Dendritic cell treated with granulocyte-macrophage colony-stimulating factor and Interleukin-4, amounts not matched to agents 40 ng/mL and 50 ng/mL, for 4 days (primary cell): ENCODE data around the gene AFAP1L2.
"Not testable (repeated sequence)": the region's sequence is repeated elsewhere in the genome, so short reads cannot be mapped to it uniquely, and the experiment has no call there.

Experiments
- H3K27ac Mint-ChIP-seq: one replicate; pipeline ENCODE4 v1.8.0; 2022; ENCODE audit warnings: mild to moderate bottlenecking, mixed read lengths
- H3K27me3 Mint-ChIP-seq: one replicate; pipeline ENCODE4 v1.8.0; 2022; ENCODE audit warnings: mild to moderate bottlenecking, mixed read lengths
- H3K36me3 Mint-ChIP-seq: one replicate; pipeline ENCODE4 v1.8.0; 2022; ENCODE audit warnings: low read depth, mixed read lengths
- H3K4me1 Mint-ChIP-seq: one replicate; pipeline ENCODE4 v1.8.0; 2022; ENCODE audit warnings: low read depth, mixed read lengths
- H3K4me3 Mint-ChIP-seq: one replicate; pipeline ENCODE4 v1.8.0; 2022; ENCODE audit warnings: mild to moderate bottlenecking, moderate library complexity, mixed read lengths
- H3K9me3 Mint-ChIP-seq: one replicate; pipeline ENCODE4 v1.8.0; 2022; ENCODE audit warnings: mixed read lengths
- intact Hi-C: fragments of 100-400 bp; cut with micrococcal nuclease; formaldehyde crosslinking; loops from one replicate; pipeline ENCODE4 v1.15.0; 2022

The AFAP1L2 gene

DNA sequence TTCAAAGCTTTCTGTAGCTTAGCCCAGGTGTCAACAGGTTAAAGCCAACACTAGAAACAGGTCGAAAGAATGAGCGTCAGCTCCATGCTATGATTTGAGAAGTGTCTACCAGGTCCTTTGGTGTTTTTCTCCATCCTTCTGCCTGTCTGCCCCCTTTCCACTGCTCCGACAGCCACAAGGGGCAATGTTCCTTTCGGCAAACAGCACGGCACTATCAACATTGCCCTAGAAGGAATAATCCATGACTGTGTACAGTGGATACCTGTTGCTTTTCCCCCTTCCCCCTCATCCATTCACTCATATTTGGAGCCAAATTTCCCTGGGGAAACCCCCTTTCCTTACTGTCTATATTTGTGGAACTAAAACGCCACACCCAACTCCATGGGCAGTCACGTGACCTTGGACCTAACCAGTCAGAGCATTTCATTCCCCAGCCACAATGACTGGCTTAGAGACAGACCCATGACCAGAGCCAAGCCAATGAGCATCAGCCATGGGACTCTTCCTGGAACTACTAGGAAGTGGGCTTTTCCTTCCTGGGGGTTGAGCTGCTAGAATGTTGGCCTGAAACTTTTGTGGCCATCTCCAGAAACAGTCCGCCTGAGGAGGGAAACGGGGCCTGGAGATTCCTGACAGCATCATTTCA is 51.5 kb downstream of the AFAP1L2 start:
- intact Hi-C loops = no loop called here
- Mint-ChIP-seq H3K4me3 (no peak overlapping the region), H3K9me3 (peaks cover 8% of the 10 kb centered on the region), H3K36me3 (no peaks in the 10 kb centered on the region), H3K27me3 (no peaks in the 10 kb centered on the region), H3K4me1 (no peaks in the 10 kb centered on the region), H3K27ac (no peak overlapping the region)

DNA sequence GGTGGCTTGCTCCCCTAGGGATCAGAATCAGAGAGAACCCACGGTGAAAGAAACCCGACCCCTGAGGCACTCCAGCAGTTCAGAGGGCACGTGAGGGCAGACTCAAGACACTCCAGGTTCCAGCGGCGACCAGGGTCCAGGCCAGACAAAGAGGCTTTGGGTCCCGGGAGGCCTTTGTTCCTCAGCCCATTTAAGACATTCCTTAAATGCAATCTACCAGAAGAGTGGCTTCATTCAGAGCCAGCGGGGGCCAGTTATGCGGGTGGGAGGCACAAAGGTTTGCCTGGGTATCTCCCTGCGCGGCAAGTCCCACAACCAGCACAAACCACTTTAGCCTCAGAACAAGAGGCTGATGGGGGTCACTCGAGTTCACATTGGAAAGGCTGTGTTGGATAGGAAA is 53.6 kb downstream of the AFAP1L2 start:
- no peaks in the 10 kb centered on the region for H3K4me1 Mint-ChIP-seq
- intact Hi-C loops = no loop called here
- H3K4me3 Mint-ChIP-seq = no peak overlapping the region
- H3K27me3 Mint-ChIP-seq = no peaks in the 10 kb centered on the region
- no peak overlapping the region for H3K27ac Mint-ChIP-seq
- peaks cover 8% of the 10 kb centered on the region for H3K9me3 Mint-ChIP-seq
- no peaks in the 10 kb centered on the region for H3K36me3 Mint-ChIP-seq

DNA sequence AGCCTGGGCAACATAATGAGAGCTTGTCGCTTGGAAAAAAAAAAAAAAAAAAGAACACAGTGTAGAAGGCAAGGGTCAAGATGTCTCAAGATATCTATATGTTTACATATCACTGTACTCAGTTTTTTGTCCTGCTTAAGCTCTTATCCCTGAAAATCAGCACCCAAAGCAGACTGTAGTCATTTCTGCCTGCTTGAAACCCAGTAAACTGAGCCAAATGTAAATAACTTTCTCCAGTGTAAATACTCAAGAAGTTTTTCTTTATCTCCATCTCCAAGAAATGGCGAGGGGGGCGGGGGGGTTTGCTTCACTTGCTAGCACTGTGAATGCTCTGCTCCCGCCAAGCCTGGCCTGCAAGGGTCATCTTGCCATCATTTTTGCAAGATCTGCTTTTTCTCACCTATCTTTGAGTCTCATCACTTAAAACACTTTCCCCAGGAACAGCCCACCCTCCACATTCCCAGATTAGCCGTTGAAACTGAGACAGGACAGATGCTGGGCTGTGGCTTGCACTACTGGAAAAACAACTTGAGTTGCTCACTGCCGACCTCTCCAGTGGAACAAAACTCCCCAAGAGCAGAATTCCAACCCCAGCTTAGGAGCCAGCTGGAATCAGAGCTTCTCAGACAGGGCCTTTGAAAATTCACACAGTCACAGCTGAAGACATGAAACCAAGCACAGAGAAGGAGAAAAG is 54.6 kb downstream of the AFAP1L2 start:
- peaks cover 8% of the 10 kb centered on the region for H3K9me3 Mint-ChIP-seq
- no peaks in the 10 kb centered on the region for H3K4me1 Mint-ChIP-seq
- H3K27ac Mint-ChIP-seq = no peak overlapping the region
- intact Hi-C loops = no loop called here
- H3K4me3 Mint-ChIP-seq = no peak overlapping the region
- H3K27me3 Mint-ChIP-seq = no peaks in the 10 kb centered on the region
- no peaks in the 10 kb centered on the region for H3K36me3 Mint-ChIP-seq

DNA sequence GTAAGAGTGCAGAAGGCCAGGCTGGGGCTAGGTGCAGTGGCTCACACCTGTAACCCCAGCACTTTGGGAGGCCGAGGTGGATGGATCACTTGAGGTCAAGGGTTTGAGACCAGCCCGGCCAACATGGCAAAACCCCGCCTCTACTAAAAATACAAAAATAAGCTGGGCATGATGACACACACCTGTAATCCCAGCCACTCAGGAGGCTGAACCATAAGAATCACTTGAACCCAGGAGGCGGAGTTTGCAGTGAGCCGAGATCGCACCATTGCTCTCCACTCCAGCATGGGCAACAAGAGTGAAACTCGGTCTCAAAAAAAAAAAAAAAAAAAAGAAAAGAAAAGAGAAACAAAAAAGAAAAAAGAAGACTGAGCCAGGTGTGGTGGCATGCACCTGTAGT is 55.2 kb downstream of the AFAP1L2 start:
- H3K9me3 Mint-ChIP-seq, intact Hi-C loops, H3K4me3 Mint-ChIP-seq, H3K36me3 Mint-ChIP-seq, H3K27ac Mint-ChIP-seq, H3K4me1 Mint-ChIP-seq, H3K27me3 Mint-ChIP-seq: not testable (repeated sequence)

DNA sequence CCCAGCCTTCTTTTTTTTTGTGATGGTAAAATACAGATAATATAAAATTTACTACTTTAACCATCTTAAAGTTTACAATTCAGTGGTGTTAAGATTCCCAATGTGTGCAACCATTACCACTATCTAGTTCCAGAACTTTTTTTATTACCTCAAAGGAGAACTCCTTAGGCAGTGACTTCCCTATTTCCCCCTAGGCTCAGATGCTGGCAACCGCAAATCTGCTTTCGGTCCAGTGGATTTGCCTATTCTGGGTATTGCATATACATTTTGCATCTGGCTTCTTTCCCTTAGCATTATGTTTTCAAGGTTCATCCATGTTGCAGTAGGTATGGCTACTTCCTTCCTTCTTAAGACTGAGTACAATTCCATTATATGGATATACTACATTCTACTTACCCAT is 56.5 kb downstream of the AFAP1L2 start:
- Mint-ChIP-seq H3K9me3 (peaks cover 4% of the 10 kb centered on the region), H3K4me1 (no peaks in the 10 kb centered on the region)

DNA sequence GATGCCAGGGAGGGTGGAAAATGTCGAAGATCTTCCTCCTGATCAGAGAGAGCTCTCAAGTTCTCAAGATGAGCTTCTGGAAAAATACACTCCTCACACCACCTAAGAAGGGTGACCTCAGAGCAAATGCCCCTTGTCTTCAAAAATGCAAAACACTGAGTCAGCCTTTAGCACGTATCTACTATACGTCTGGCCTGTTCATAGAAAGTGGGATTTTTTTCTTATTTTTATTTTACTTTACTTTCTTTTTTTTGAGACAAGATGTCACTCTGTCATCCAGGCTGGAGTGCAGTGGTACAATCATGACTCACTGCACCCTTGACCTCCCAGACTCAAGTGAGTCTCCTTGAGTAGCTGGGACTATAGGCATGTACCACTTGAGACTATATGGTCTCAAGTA is 57.1 kb downstream of the AFAP1L2 start:
- intact Hi-C loops = no loop called here
- Mint-ChIP-seq H3K27me3 (no peaks in the 10 kb centered on the region), H3K27ac (no peak overlapping the region), H3K36me3 (no peaks in the 10 kb centered on the region), H3K9me3 (no peaks in the 10 kb centered on the region), H3K4me1 (no peaks in the 10 kb centered on the region), H3K4me3 (no peak overlapping the region)

More for the DNA sequence above, 56.5 kb downstream of the AFAP1L2 start:
- Mint-ChIP-seq H3K27ac (no peak overlapping the region), H3K36me3 (no peaks in the 10 kb centered on the region), H3K4me3 (no peak overlapping the region), H3K27me3 (no peaks in the 10 kb centered on the region)
- intact Hi-C loops = no loop called here

DNA sequence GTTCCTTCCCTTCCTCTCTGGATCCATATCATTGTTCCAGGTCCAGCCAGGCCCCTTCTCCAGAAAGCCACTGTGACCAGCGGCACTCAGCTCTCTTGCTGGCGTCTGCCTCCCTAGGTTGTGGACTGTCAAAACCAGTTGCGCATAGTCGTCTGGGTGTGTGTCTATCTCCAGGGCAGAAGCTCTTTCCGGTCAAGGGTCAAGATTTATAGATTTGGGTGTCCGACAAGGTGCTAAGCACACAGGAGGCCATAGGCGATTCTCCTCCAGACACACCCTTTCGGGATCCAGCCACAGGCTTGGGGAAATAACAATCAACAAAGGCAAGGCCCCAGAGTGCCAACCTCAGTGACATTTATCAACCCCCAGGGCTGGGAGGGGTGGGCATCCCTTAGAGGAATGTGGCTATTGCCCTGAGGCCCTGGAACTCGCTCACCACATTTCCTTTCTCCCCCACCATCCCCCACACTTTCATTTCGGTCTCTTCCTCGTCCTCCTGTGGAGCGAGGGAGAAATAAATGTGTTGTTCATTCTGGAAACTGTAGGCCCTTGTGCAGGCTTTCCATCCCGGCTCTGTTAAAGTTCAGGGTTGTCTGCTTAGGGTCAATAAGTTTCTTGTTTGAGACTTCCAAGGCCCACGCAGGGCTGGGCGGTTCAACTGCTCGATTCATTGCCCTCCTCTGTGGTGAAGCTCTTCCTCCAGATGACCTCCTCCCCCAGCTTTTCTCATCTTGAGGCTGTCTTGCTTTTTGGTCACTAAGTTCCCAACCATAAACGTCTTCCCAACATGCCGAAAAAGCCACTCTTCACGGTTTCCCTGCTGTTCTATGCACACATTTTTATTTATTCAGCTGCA is 57.9 kb downstream of the AFAP1L2 start:
- Mint-ChIP-seq H3K4me3 (no peak overlapping the region), H3K36me3 (no peaks in the 10 kb centered on the region), H3K27me3 (no peaks in the 10 kb centered on the region), H3K27ac (no peak overlapping the region), H3K4me1 (no peaks in the 10 kb centered on the region), H3K9me3 (no peaks in the 10 kb centered on the region)
- intact Hi-C loops = no loop called here

DNA sequence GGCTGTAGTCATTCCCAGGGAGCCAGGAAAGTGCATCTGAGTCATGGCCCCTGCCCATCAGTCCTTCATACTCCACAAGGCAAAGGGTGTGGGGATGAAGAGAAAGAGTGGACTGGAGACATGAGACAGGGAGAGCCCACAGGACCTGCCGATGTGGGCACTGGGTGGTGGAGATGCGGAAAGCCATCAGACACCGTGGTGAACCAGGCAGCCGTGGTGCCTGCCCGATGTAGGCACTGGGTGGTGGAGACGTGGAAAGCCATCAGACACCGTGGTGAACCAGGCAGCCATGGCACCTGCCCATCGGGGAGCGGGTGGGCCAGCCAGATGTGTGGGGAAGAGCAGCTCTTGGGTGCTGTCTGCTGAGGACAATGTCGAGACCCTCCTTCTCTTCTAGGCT is 58.6 kb downstream of the AFAP1L2 start:
- intact Hi-C loops = no loop called here
- H3K4me1 Mint-ChIP-seq = no peaks in the 10 kb centered on the region
- H3K36me3 Mint-ChIP-seq = no peaks in the 10 kb centered on the region
- H3K27ac Mint-ChIP-seq = no peak overlapping the region
- no peaks in the 10 kb centered on the region for H3K9me3 Mint-ChIP-seq
- no peak overlapping the region for H3K4me3 Mint-ChIP-seq
- no peaks in the 10 kb centered on the region for H3K27me3 Mint-ChIP-seq

DNA sequence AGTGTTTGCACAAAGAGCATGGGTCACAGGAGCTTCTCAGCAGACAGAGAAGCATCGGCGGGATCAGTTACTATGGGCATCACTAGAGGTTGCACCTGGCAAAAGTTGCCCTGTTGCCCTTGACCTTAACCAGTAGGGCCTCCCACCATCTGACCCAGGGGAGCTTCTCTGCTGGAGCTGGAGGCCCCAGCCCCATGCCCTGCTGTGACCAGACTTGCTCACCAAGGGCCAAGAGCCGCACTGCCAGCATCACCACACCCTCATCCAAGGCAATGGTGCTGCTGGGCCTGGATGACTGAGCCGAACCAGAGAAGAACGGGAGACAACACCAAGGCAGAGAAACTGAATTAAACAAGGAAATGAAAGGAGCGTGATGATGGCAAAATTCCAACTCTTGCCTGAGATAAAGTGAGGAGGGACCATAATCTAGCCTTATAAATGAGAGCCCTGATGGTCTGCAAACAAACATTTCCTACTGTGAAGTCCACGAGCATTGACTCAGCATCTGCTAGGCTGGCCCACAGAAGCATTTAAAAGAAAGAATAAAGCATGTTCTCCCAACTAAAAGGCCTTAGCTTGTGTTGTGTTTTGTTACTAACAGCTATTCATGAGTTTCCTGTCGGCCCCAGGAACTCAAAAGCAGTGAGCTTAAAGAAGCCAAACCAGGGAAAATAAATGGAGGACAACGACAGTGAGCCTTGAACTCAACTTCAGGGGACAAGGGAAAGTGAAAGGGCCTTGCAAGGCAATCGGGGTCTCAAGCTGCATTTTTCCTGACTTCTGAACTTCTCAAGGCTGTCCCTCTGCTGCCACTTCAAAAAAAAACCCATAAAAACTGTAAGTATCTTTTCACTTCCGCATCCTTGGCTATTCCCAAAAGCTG is 60.4 kb downstream of the AFAP1L2 start:
- Mint-ChIP-seq H3K27ac (no peak overlapping the region), H3K36me3 (no peaks in the 10 kb centered on the region), H3K27me3 (no peaks in the 10 kb centered on the region), H3K9me3 (no peaks in the 10 kb centered on the region), H3K4me1 (no peaks in the 10 kb centered on the region), H3K4me3 (no peak overlapping the region)
- intact Hi-C loops = no loop called here

DNA sequence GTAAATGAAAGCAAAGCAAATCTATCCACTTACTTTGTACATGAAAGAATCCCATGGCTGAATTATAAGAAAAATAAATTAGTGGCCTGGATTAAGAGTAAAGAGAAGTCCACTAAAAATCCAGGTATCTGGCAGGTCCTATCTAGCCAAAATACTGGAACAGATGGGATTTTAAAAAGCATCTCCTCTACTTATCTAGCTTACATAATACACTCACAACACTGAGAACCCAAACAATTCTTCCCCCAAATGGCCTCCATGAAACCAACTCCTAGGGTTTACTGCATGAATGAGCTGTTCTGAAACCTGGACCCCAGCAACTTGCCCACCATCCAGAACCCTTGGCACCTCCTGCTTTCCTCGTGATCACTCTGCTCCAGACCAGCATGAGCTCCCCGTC is 61.3 kb downstream of the AFAP1L2 start:
- H3K4me1 Mint-ChIP-seq = no peaks in the 10 kb centered on the region
- H3K4me3 Mint-ChIP-seq = no peak overlapping the region
- no peaks in the 10 kb centered on the region for H3K36me3 Mint-ChIP-seq
- no peaks in the 10 kb centered on the region for H3K9me3 Mint-ChIP-seq
- intact Hi-C loops = no loop called here
- H3K27me3 Mint-ChIP-seq = no peaks in the 10 kb centered on the region
- H3K27ac Mint-ChIP-seq = no peak overlapping the region

DNA sequence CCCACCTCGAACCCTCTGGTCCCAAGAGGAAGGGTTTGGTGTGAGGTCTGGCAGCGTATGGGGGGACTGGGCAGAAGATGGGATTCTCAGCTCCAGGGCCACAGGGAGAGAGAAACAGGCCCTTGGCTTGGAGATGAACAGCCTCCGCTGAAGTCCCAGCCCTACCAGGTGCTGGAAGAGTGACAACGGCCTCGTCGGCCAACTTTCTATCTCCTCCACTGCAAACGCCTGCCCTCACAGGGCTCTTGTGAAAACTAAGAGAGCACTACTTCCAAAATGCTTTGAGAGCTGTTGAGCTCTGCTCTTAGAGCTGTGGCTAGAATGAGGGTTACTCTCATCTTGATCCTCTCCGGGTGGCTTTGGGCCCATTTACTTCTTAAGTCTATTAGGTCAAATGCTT is 63.5 kb downstream of the AFAP1L2 start:
- H3K4me3 Mint-ChIP-seq = no peak overlapping the region
- intact Hi-C loops = no loop called here

DNA sequence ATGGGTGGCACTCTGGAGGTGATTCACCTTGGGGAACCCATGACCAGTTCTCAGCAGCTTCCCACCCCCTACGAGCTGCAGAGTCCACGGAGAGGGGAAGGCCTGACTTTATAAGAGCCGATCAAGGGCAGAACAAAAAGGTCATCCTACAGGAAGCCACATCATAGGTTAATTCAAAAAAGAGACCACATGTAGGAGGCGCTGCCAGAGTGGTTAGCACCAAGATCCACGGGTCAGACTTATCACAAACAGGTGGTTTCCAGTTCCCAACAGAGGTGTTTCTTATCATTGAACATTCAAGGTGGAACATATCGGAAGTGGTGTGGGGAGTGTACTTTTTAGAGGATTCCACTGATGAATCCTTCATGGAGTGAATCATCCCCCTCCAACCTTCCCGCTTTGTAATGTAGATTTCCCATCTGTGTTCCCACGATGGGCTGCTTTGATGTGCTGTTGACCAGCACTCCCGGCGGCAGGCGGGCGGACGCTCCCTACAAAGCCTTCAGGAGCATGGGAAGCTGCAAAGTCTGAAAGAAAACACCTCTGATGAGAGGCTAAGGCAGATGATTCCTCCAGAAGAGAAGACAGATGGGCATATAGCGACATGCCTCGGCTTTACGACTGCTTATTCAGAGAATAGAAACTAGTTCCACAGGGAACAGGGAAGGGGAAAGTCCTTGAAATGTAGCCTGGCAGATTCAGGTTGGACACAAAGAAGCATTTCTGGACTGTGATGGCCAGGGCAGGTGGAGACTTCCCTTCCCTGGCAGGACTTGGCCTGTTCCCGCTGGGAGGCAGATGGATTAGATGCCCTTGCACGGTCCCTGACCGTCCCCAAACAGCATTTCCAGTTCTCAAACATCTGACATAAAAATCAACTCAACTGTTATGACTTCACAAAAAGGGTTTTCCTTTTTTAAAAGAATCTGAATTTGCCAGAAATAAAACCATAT is 66.5 kb downstream of the AFAP1L2 start:
- Mint-ChIP-seq H3K4me1 (no peaks in the 10 kb centered on the region), H3K27me3 (peaks cover 2% of the 10 kb centered on the region), H3K36me3 (no peaks in the 10 kb centered on the region), H3K9me3 (no peaks in the 10 kb centered on the region), H3K27ac (no peak overlapping the region), H3K4me3 (no peak overlapping the region)
- intact Hi-C loops = no loop called here

More for the DNA sequence above, 63.5 kb downstream of the AFAP1L2 start:
- Mint-ChIP-seq H3K27me3 (no peaks in the 10 kb centered on the region), H3K36me3 (no peaks in the 10 kb centered on the region), H3K4me1 (no peaks in the 10 kb centered on the region), H3K27ac (no peak overlapping the region), H3K9me3 (no peaks in the 10 kb centered on the region)
